Endothelial cell of umbilical vein (primary cell): ENCODE measurements around the gene TUFT1. TPM values are rescaled to one million over a fixed set of nuclear protein-coding genes. Genes with fewer than 3 reads are reported as not detected.

ENCODE experiments used
- BruUV-seq: library from RNA; stranded (reverse); fragments of 400-500 nt; replicated peaks from 2 replicates; lab custom pipeline; 2021; lab: Mats Ljungman, UMichigan
- CTCF ChIA-PET: fragments of 300-600, 350-600 bp; sonication (Branson Sonifier 250); formaldehyde crosslinking; loops from one replicate; lab custom pipeline; 2021; ENCODE audit warnings: antibody characterized with exemption, inconsistent platforms; lab: Charles Lee
- POLR2A ChIA-PET: fragments of 300-600, 350-600 bp; sonication (Branson Sonifier 250); formaldehyde crosslinking; loops from one replicate; lab custom pipeline; 2021; ENCODE audit warnings: antibody characterized with exemption, inconsistent platforms; lab: Charles Lee
- DNase-seq: peaks from one replicate; pipeline ENCODE4 v3.0.0-alpha.2; 2011; ENCODE audit warnings: low read depth, low spot score
- FAIRE-seq: peaks from 2 replicates; lab custom pipeline; 2011; peaks lifted over from hg19 to GRCh38; lab: Jason Lieb, UNC
- H2AFZ ChIP-seq: 2 replicates; pipeline ENCODE4 v1.6.0; 2012; ENCODE audit warnings: low read depth, low read length, control low read depth, inconsistent platforms
- H3K27ac ChIP-seq: 2 replicates; pipeline ENCODE4 v1.5.1; 2011; ENCODE audit warnings: low read depth, mild to moderate bottlenecking, control low read depth, low read length, moderate library complexity; ENCODE audit not compliant: insufficient read depth
- H3K27me3 ChIP-seq, 2 experiments: 2 replicates each; pipeline versions ENCODE4 v1.6.0 to v1.6.1; 2011; ENCODE audit warnings: low read length in 2 of 2, mixed read lengths in 1 of 2; ENCODE audit not compliant: control insufficient read depth in 2 of 2, insufficient read depth in 2 of 2
- H3K36me3 ChIP-seq, 2 experiments: 2 replicates in 1 of 2; 3 replicates in 1 of 2; pipeline ENCODE4 v1.5.1; 2011; ENCODE audit warnings: low read length in 2 of 2, mild to moderate bottlenecking in 1 of 2, moderate library complexity in 1 of 2; ENCODE audit not compliant: control insufficient read depth in 2 of 2, insufficient read depth in 2 of 2; ENCODE audit errors: extremely low read depth in 1 of 2
- H3K4me1 ChIP-seq: 3 replicates; pipeline ENCODE4 v1.5.1; 2011; ENCODE audit warnings: mild to moderate bottlenecking, low read length; ENCODE audit not compliant: control insufficient read depth, insufficient read depth; ENCODE audit errors: extremely low read depth
- H3K4me2 ChIP-seq: 2 replicates; pipeline ENCODE4 v1.6.1; 2011; ENCODE audit warnings: low read length, control low read depth, mixed read lengths; ENCODE audit not compliant: insufficient read depth
- H3K4me3 ChIP-seq, 3 experiments: fragments of 200-600 bp in 1 of 3; sonication (generic), shearing (Covaris generic) in 1 of 3; replicated peaks in 1 of 3; 2 replicates each; pipeline ENCODE4 v1.5.1; 2011 to 2016; ENCODE audit warnings: control low read depth in 3 of 3, low read length in 3 of 3, mild to moderate bottlenecking in 2 of 3, inconsistent platforms in 1 of 3, low read depth in 1 of 3, moderate library complexity in 1 of 3; ENCODE audit not compliant: insufficient read depth in 1 of 3
- H3K79me2 ChIP-seq: 2 replicates; pipeline ENCODE4 v1.6.0; 2012; ENCODE audit warnings: low read length, inconsistent platforms; ENCODE audit not compliant: control insufficient read depth, insufficient read depth
- H3K9ac ChIP-seq: replicated peaks from 2 replicates; pipeline ENCODE3; 2011; ENCODE audit warnings: low read length, control low read depth; ENCODE audit not compliant: insufficient read depth; ENCODE audit errors: extremely low read depth
- H3K9me1 ChIP-seq: replicated peaks from 3 replicates; pipeline ENCODE4 v1.6.0; 2011; ENCODE audit warnings: mild to moderate bottlenecking, low read length; ENCODE audit not compliant: control insufficient read depth, insufficient read depth; ENCODE audit errors: extremely low read depth
- H3K9me3 ChIP-seq: replicated peaks from 2 replicates; pipeline ENCODE4 v1.5.1; 2012; ENCODE audit warnings: low read length, inconsistent platforms; ENCODE audit not compliant: control insufficient read depth, insufficient read depth
- H4K20me1 ChIP-seq: replicated peaks from 2 replicates; pipeline ENCODE3; 2011; ENCODE audit warnings: mild to moderate bottlenecking, low read length; ENCODE audit not compliant: control insufficient read depth, insufficient read depth; ENCODE audit errors: extremely low read depth
- CTCF ChIP-seq, 2 donors: IDR thresholded peaks; 1 replicate in 1 of 2; 2 replicates in 1 of 2; pipeline ENCODE4 v1.5.1; 2011; ENCODE audit warnings: low read length in 2 of 2, mild to moderate bottlenecking in 2 of 2, moderate library complexity in 2 of 2, control low read depth in 1 of 2, inconsistent platforms in 1 of 2, low read depth in 1 of 2; ENCODE audit not compliant: insufficient read depth in 1 of 2; ENCODE audit errors: extremely low read depth in 1 of 2
- FOS ChIP-seq: IDR thresholded peaks from 2 replicates; pipeline ENCODE4 v1.6.1; 2011; ENCODE audit warnings: mild to moderate bottlenecking, low read length, moderate library complexity, borderline replicate concordance; ENCODE audit not compliant: insufficient read depth
- GATA2 ChIP-seq: IDR thresholded peaks from 2 replicates; pipeline ENCODE4 v1.7.0; 2011; ENCODE audit warnings: low read depth, mild to moderate bottlenecking, moderate library complexity, mixed read lengths, low read length; ENCODE audit not compliant: insufficient read length, insufficient read depth
- JUN ChIP-seq: IDR thresholded peaks from 2 replicates; pipeline ENCODE4 v1.6.1; 2011; ENCODE audit warnings: borderline replicate concordance, low read depth; ENCODE audit not compliant: insufficient read length, insufficient read depth
- MAX ChIP-seq: IDR thresholded peaks from 2 replicates; pipeline ENCODE4 v1.6.1; 2011; ENCODE audit not compliant: insufficient read depth, insufficient read length
- POLR2AphosphoS5 ChIP-seq: IDR thresholded peaks from 2 replicates; pipeline ENCODE4 v1.6.1; 2012; ENCODE audit warnings: low read depth, mild to moderate bottlenecking, control low read depth, low read length, moderate library complexity; ENCODE audit not compliant: insufficient read depth
- dilution Hi-C: fragments of 300-500 bp; cut with MboI; formaldehyde crosslinking; loops from one replicate; pipeline ENCODE4 v1.15.0; 2019; ENCODE audit warnings: low sequenced_read_pairs; ENCODE audit not compliant: extremely low pct_ligation_motif_present
- intact Hi-C: fragments of 100-400 bp; cut with micrococcal nuclease; formaldehyde crosslinking; loops from one replicate; pipeline ENCODE4 v1.10.0; 2022
- polyA plus RNA-seq, 4 experiments: library from polyadenylated mRNA; depleted of rRNA in 3 of 4; stranded (reverse) in 3 of 4; unstranded in 1 of 4; fragments of >200 nt; gene quantifications; 2 replicates each; pipeline versions ENCODE4 v1.2.1 to v1.2.3, GENCODE V29; 2011 to 2012; ENCODE audit warnings: missing spikeins in 1 of 4
- total RNA-seq: library from RNA; stranded (reverse); gene quantifications from 2 replicates; pipeline ENCODE4 v1.2.3, GENCODE V29; 2021

Gene TUFT1
- total and polyA plus RNA-seq, 2 donors (not counting 3 experiments of a cell fraction or from before 2014, with no cell fraction given): 4.3 to 5.1 TPM

GRCh38 chr1:151604291-151604690 is 64.2 kb downstream of the TUFT1 start:
- no peaks in the 10 kb centered on the region for H3K36me3 ChIP-seq
- no peak overlapping the region for H3K27ac ChIP-seq
- DNase-seq: no peak
- intact Hi-C loops (no loop called here), dilution Hi-C loops (no loop called here)
- no peak overlapping the region for H3K4me3 ChIP-seq
- H3K4me2 ChIP-seq: no peak overlapping the region
- FAIRE-seq: no peak
- no peaks in the 10 kb centered on the region for H3K4me1 ChIP-seq
- H3K9me3 ChIP-seq: no peaks in the 10 kb centered on the region
- H3K27me3 ChIP-seq: peaks cover 0 to 2% of the 10 kb centered on the region in 2 experiments
- H3K9ac ChIP-seq: no peak overlapping the region
- H4K20me1 ChIP-seq: no peaks in the 10 kb centered on the region
- BruUV-seq: no TSS peak
- no peaks in the 10 kb centered on the region for H3K9me1 ChIP-seq
- no peak overlapping the region for H2AFZ ChIP-seq
- CTCF ChIA-PET: interaction anchor here (1.5 to 2.6 kb wide), 2 partner anchors 11 to 130 kb away, joined by 3 to 7 read pairs; no protein-coding TSS in a partner anchor
- TF ChIP-seq POLR2AphosphoS5 (no peak), MAX (no peak), GATA2 (no peak), FOS (no peak)
- POLR2A ChIA-PET: no interaction called here
- H3K79me2 ChIP-seq: no peaks in the 10 kb centered on the region

- no peaks in the 10 kb centered on the region for H4K20me1 ChIP-seq
- no peak for DNase-seq
- H3K4me1 ChIP-seq: no peaks in the 10 kb centered on the region
- H2AFZ ChIP-seq: no peak overlapping the region
- intact Hi-C loops: no loop called here
- no peaks in the 10 kb centered on the region for H3K9me1 ChIP-seq
- TF ChIP-seq JUN (no peak), MAX (no peak), CTCF (IDR thresholded peaks at IDR 0.05; ENCODE audit: extremely low read depth in 1 of 2, insufficient read depth in 1 of 2, low read depth in 1 of 2, low read length in 2 of 2) (no peak), GATA2 (no peak), POLR2AphosphoS5 (no peak)
- H3K9me3 ChIP-seq: no peaks in the 10 kb centered on the region
- H3K36me3 ChIP-seq: no peaks in the 10 kb centered on the region
- no peak overlapping the region for H3K9ac ChIP-seq
- no peaks in the 10 kb centered on the region for H3K79me2 ChIP-seq
- dilution Hi-C loops: no loop called here
- BruUV-seq: no TSS peak
- no peak overlapping the region for H3K27ac ChIP-seq
- POLR2A ChIA-PET: no interaction called here
- FAIRE-seq: no peak
- H3K27me3 ChIP-seq: peaks cover 0 to 2% of the 10 kb centered on the region in 2 experiments
- no peak overlapping the region for H3K4me2 ChIP-seq
- CTCF ChIA-PET: interaction anchor here (0.6 to 2.6 kb wide), 5 partner anchors 13 to 230 kb away, joined by 3 to 7 read pairs (median 3); no protein-coding TSS in a partner anchor
- H3K4me3 ChIP-seq: no peak overlapping the region
Measured at GRCh38 chr1:151606384-151606783, 66.3 kb downstream of the TUFT1 start.
